ENCODE data around the gene WASF3. TPM values are rescaled to one million over a fixed set of nuclear protein-coding genes. Genes with fewer than 3 reads are reported as not detected.

The WASF3 gene
- total RNA-seq, 4 donors from 2014 or later = 5.4 to 11.6 (median 7.6) TPM

DNA sequence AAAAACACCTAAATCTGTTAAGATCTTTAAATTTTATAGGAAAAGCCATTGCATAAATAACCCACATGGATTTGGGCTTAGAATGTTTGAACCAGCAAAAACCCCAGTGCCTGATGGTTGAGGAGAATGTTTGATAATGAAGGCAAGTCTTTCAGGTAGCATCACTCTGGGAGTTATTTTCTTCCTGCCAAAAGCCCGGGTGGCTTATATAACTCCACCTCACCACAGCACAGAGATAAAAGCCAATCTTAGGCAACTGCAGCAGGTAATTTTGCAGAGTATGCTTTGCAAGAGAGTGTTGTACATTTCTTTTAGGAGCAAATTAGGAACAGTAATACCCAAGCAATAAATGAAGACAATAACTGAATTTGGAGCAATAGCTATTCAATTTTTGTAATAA, 7.8 kb upstream of the WASF3 start:
- TF ChIP-seq POLR2A (IDR thresholded peaks at IDR 0.05) (no peak), CTCF (IDR thresholded peaks at IDR 0.05 in 4 of 5, conservative IDR thresholded peaks at IDR 0.05 in 1 of 5) (no peak)
- DNase-seq (no peak), ATAC-seq (no peak)
- intact Hi-C loops (cut with DNase I; ENCODE audit: low total_unique reads) = loop anchor here (10.0 kb wide), 1 partner anchor 295 kb away; the partner anchor contains the start of gene CDK8
- no peak overlapping the region for H3K4me3 ChIP-seq
- no peak overlapping the region for H3K27ac ChIP-seq
- H3K9me3 ChIP-seq = no peaks in the 10 kb centered on the region
- peaks cover 0 to 6% (median 4%) of the 10 kb centered on the region in 3 donors for H3K27me3 ChIP-seq
- no peaks in the 10 kb centered on the region for H3K4me1 ChIP-seq
- in situ Hi-C loops (cut with MboI; ENCODE audit: low sequenced_read_pairs in 4 of 4) = no loop called here
- no peaks in the 10 kb centered on the region for H3K36me3 ChIP-seq

- DNase-seq (no peak), ATAC-seq (no peak)
- Histone ChIP-seq H3K4me1 (no peaks in the 10 kb centered on the region), H3K9me3 (no peaks in the 10 kb centered on the region), H3K4me3 (no peak overlapping the region), H3K36me3 (no peaks in the 10 kb centered on the region), H3K27ac (no peak overlapping the region), H3K27me3 (peaks cover 0 to 7% (median 6%) of the 10 kb centered on the region in 3 donors)
- intact Hi-C loops (cut with DNase I; ENCODE audit: low total_unique reads) (loop anchor here (10.0 kb wide), 1 partner anchor 297 kb away; the partner anchor contains the start of gene CDK8), in situ Hi-C loops (cut with MboI; ENCODE audit: low sequenced_read_pairs in 4 of 4) (no loop called here)
- TF ChIP-seq CTCF (IDR thresholded peaks at IDR 0.05 in 4 of 5, conservative IDR thresholded peaks at IDR 0.05 in 1 of 5) (no peak), POLR2A (IDR thresholded peaks at IDR 0.05) (no peak)
Observed at GRCh38 chr13:26551255-26551860, 6.1 kb upstream of the WASF3 start.

- in situ Hi-C loops (cut with MboI; ENCODE audit: low sequenced_read_pairs in 4 of 4) = no loop called here
- TF ChIP-seq CTCF (IDR thresholded peaks at IDR 0.05 in 4 of 5, conservative IDR thresholded peaks at IDR 0.05 in 1 of 5) (no peak), POLR2A (IDR thresholded peaks at IDR 0.05) (no peak)
- H3K4me3 ChIP-seq = no peak overlapping the region
- DNase-seq = no peak
- peaks cover 0 to 7% (median 6%) of the 10 kb centered on the region in 3 donors for H3K27me3 ChIP-seq
- no peak for ATAC-seq
- H3K4me1 ChIP-seq = peaks cover 0 to 12% of the 10 kb centered on the region in 2 donors
- H3K36me3 ChIP-seq = no peaks in the 10 kb centered on the region
- no peaks in the 10 kb centered on the region for H3K9me3 ChIP-seq
- no peak overlapping the region for H3K27ac ChIP-seq
- intact Hi-C loops (cut with DNase I; ENCODE audit: low total_unique reads) = loop anchor here (5.0 to 10.0 kb wide), 2 partner anchors 47 to 301 kb away; partner anchors contain the start of gene CDK8
Observed at GRCh38 chr13:26555413-26555812, 2.1 kb upstream of the WASF3 start.

GRCh38 chr13:26557051-26557392, 461 bp upstream of the WASF3 start:
- ATAC-seq = peak; percentile 44 to 55
- no peak for TF ChIP-seq POLR2A (IDR thresholded peaks at IDR 0.05)
- TF ChIP-seq CTCF (IDR thresholded peaks at IDR 0.05 in 4 of 5, conservative IDR thresholded peaks at IDR 0.05 in 1 of 5) = no peak
- intact Hi-C loops (cut with DNase I; ENCODE audit: low total_unique reads) = loop anchor here (1.0 to 10.0 kb wide), 3 partner anchors 45 to 371 kb away; partner anchors contain the start of gene CDK8
- no peaks in the 10 kb centered on the region for H3K36me3 ChIP-seq
- H3K27me3 ChIP-seq = peaks cover 0 to 3% (median 0%) of the 10 kb centered on the region in 3 donors
- peak overlapping the region; percentile 47 to 69 (median 58) for H3K4me3 ChIP-seq
- H3K4me1 ChIP-seq = peaks cover 0 to 12% of the 10 kb centered on the region in 2 donors
- in situ Hi-C loops (cut with MboI; ENCODE audit: low sequenced_read_pairs in 4 of 4) = no loop called here
- no peaks in the 10 kb centered on the region for H3K9me3 ChIP-seq
- no peak overlapping the region for H3K27ac ChIP-seq
- no peak for DNase-seq

Data from gastrocnemius medialis (tissue), 4 donors.